TTC549 (cell line): ENCODE results near the gene ABCG1.

Experiments used
- FAIRE-seq: peaks from 2 replicates; lab custom pipeline; 2012; peaks lifted over from hg19 to GRCh38; lab: Jason Lieb, UNC

The ABCG1 gene

GRCh38 chr21:42233067-42233961 is 14.4 kb downstream of the ABCG1 start:
- FAIRE-seq, result no peak

- no peak for FAIRE-seq
These were observed 15.1 kb downstream of the ABCG1 start for GRCh38 chr21:42234041-42234440.

GRCh38 chr21:42234464-42235241 is 15.7 kb downstream of the ABCG1 start:
- no peak for FAIRE-seq

- FAIRE-seq, result no peak
These were observed 16.7 kb downstream of the ABCG1 start for GRCh38 chr21:42235593-42235992.

GRCh38 chr21:42236014-42236413 is 17.1 kb downstream of the ABCG1 start:
- FAIRE-seq, result no peak

DNA sequence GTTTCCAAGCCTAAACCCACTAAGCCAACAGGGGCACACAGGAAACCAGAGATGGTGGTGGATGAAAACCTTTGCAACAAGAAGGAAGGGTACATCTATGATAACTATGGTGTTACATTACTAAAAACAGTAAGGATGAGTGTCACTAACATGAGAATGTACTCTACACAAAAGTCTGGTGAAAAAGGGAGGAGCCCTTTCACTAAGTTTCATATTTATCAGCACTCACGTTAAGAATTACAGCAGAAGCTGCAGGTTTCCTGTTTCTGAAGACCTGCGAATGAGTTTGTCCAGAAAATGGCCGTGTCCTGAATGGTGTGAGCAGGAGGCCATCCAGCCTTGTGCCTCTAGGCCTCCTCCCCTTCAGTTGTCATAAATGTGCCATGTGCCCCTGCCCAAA is 17.8 kb downstream of the ABCG1 start:
- FAIRE-seq, result no peak

DNA sequence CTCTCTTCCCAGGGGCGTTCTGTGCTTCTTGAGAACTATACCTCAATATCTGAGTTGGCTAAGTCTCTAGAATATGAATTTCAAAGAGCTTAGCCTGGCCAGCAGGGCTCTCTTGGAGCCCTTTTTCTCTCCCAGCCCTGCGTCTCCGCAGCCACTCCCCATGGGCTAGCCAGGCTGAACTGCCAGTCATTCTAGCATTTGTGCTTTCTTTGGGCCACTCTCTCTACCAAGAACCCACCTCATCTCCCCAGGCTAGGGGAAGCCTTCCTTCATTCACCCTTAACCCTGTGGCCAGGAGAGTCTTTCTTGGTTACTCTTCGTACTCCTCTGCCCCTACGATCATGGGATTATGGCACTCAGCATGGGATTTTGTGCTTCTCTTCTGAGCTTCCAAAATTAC is 18.2 kb downstream of the ABCG1 start:
- no peak for FAIRE-seq

- no peak for FAIRE-seq
These were observed 18.6 kb downstream of the ABCG1 start for GRCh38 chr21:42237577-42237976.

DNA sequence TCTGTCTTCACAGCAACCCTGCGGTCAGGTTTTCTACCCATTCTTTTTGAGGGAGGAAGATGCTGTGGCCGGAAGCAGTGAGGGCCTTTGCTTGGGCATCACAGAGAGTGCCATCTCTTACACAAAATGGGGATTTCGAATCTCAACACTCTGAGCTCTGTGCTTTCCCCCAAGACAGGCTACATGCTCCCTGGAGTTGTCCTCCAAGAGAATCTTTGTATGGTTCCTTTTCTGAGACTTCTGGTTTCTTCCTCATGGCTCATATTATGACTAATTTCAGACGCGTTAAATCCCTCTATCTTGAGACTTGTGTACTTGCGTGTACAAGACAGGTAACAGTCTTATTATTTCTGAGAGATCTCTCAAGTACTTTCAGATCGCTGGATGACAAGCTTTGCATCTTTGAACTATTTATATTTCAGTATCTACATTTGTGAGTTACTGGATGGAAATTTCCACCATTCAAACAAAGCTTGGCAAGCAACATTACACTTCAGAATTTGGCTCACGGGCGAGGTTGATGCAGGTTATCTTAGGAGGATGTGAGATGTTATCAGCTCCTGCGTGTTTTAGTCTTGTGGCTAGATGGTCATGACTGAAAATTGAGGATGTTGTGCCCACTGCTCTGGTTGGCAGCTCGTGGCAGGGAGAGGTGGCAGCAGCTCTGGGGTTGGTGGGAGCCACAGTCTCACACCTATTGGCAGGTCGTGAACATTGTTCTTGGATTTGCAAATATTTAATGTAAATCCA is 19.4 kb downstream of the ABCG1 start:
- no peak for FAIRE-seq

GRCh38 chr21:42239556-42239955 is 20.6 kb downstream of the ABCG1 start:
- no peak for FAIRE-seq

DNA sequence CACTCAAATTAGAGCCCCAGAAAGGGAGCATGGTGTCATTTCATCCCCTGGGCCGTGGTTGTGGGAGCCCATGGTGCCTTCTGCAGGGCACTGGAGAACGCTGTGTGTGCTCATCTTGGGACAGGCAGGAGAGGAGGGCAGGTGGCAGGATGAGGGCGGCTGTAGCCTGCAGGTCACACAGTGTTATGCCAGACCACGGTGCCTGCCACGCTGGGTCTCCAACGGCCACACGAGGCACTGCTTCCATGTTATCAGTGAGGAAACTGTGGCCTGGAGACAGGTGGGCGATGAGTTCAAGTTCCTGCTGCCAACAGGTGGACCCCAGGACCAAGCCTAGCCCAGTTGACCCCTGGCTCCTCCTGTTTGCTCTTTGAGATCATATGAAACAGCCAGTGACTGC is 21.0 kb downstream of the ABCG1 start:
- FAIRE-seq, result no peak

GRCh38 chr21:42242611-42243010 is 23.7 kb downstream of the ABCG1 start:
- no peak for FAIRE-seq

GRCh38 chr21:42243026-42243425 is 24.1 kb downstream of the ABCG1 start:
- FAIRE-seq, result no peak

DNA sequence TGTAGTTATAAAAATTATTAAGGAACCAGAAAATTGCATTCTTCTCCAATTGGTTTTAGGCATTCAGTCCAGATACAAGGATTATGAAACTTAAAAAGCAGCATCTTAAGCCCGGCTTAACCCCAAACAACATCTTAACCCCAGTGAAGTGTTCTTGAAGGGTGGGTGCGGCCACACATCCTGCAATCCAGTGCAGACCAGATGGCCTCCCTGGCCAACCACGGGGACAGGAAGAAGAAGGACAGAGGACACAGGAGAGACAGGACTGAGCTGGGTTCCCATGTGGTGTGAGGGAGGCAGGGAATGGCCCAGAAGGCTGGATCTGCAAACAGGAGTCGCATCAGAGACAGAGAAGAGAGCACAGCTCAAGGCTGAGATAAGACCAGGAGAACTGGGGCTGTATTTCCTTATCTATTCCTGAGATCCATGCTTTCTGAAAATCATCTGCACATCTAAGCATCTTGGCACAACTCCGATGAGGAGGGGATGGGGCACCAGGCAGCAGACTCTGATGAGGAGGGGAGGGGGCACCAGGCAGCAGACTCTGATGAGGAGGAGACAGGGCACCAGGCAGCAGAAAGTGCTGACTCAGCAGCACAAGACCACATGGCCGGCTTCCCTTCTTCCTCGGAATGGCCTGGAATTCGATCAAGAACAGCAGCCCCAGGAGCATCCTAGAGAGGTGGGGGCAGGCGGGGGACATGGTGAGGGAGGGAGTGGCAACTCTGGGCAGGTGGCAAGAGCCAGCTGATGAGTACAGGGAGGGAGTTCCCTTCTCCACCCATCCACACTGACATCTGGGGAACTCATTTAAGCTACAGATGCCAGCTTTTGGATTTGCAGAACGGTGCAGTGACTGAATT is 26.6 kb downstream of the ABCG1 start:
- FAIRE-seq, result no peak

GRCh38 chr21:42247716-42248115 is 28.8 kb downstream of the ABCG1 start:
- FAIRE-seq, result no peak

DNA sequence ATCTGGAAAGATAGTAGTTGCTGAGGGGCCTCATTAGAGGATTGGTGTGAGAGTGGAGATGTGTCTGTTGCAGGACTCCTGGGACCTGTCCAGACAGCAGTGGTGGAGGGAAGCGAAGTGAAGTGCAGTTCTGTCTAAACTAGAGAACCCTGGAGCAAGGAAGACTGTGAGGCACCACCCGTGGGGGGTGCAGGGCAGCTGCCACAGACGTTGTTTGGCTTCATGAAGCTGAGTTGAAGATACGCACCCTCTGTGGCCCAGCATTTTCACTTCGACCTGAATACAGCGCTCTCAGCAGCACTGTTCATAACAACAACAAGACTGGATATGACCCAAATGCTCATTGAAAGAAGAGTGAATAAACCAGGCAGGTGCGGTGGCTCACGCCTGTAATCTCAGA is 29.3 kb downstream of the ABCG1 start:
- FAIRE-seq, result no peak

DNA sequence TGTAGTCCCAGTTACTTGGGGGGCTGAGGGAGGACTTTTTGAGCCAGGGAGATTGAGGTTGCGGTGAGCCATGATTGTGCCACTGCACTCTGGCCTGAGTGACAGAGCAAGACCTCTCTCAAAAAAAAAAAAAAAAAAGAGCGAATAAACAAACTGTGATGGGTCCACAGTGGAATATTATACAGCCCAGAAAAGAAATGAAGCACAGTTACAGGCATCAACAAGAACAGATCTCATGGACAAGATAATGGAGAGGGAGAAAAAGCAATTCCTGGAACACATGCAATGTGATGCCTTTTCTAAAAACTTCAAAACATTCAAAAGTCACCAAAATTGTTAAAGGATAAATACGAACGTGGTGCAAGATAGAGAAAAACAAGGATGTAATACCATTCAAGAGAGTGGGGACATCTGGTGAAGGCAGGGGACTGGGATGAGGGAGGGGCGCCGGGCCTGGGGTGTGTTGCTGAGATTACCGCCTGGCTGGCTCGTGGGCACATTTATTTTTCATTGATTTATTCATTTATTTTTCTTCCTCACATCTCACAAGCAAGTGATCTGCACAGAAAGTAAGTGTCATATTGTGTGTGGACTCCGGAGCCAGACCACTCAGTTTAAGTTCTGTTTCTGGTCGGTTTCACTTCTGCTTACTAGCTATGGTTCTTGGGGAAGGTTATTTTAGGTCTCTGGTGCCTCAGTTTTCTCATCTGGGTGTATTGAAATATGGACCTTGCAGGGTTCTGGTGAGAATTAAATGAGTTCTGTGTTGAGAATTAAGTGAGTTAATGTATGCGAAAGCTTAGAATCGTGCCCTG is 30.1 kb downstream of the ABCG1 start:
- FAIRE-seq, result no peak

- FAIRE-seq, result no peak
These were observed 31.8 kb downstream of the ABCG1 start for GRCh38 chr21:42250422-42251403.

- FAIRE-seq, result no peak
These were observed 32.8 kb downstream of the ABCG1 start for GRCh38 chr21:42251654-42252324.
